Body of pancreas (tissue), 4 donors: ENCODE data around the gene CADPS.

Experiments
- CTCF ChIP-seq, 7 experiments: fragments of 450-650 bp in 4 of 7; fragments of 200-600 bp in 3 of 7; sonication (generic) in 3 of 7; IDR thresholded peaks; one replicate each; pipeline ENCODE4 v1.5.1; 2016 to 2019; ENCODE audit warnings: antibody characterized with exemption in 7 of 7
- POLR2A ChIP-seq, 3 donors: fragments of 450-650 bp; IDR thresholded peaks; one replicate each; pipeline ENCODE4 v1.6.1; 2016; ENCODE audit warnings: antibody characterized with exemption in 3 of 3, mild to moderate bottlenecking in 2 of 3

- TF ChIP-seq POLR2A (IDR thresholded peaks at IDR 0.05) (no peak), CTCF (IDR thresholded peaks at IDR 0.05) (no peak)
Observed at GRCh38 chr3:62361261-62361660, 514.0 kb downstream of the CADPS start.
